ENCODE measurements around the gene ITPRID1. TPM values are rescaled to one million over a fixed set of nuclear protein-coding genes. Genes with fewer than 3 reads are reported as not detected.

The ITPRID1 gene
- total RNA-seq, 1 donor from 2014 or later = not detected

GRCh38 chr7:31476073-31476745 is 37.7 kb upstream of the ITPRID1 start:
- Histone ChIP-seq H3K27me3 (no peaks in the 10 kb centered on the region), H3K4me1 (no peaks in the 10 kb centered on the region), H3K4me3 (no peak overlapping the region), H3K27ac (no peak overlapping the region), H3K36me3 (no peaks in the 10 kb centered on the region), H3K9me3 (no peaks in the 10 kb centered on the region)
- DNase-seq (ENCODE audit: extremely low spot score in 2 of 2) = no peak
- intact Hi-C loops (cut with DNase I) = no loop called here
- TF ChIP-seq, protein P1, sequence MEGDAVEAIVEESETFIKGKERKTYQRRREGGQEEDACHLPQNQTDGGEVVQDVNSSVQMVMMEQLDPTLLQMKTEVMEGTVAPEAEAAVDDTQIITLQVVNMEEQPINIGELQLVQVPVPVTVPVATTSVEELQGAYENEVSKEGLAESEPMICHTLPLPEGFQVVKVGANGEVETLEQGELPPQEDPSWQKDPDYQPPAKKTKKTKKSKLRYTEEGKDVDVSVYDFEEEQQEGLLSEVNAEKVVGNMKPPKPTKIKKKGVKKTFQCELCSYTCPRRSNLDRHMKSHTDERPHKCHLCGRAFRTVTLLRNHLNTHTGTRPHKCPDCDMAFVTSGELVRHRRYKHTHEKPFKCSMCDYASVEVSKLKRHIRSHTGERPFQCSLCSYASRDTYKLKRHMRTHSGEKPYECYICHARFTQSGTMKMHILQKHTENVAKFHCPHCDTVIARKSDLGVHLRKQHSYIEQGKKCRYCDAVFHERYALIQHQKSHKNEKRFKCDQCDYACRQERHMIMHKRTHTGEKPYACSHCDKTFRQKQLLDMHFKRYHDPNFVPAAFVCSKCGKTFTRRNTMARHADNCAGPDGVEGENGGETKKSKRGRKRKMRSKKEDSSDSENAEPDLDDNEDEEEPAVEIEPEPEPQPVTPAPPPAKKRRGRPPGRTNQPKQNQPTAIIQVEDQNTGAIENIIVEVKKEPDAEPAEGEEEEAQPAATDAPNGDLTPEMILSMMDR (IDR thresholded peaks at IDR 0.05) = no peak
- TF ChIP-seq POLR2A (IDR thresholded peaks at IDR 0.05) (no peak), POLR2AphosphoS5 (IDR thresholded peaks at IDR 0.05; ENCODE audit: insufficient read depth in 1 of 2, low read depth in 1 of 2) (no peak)

DNA sequence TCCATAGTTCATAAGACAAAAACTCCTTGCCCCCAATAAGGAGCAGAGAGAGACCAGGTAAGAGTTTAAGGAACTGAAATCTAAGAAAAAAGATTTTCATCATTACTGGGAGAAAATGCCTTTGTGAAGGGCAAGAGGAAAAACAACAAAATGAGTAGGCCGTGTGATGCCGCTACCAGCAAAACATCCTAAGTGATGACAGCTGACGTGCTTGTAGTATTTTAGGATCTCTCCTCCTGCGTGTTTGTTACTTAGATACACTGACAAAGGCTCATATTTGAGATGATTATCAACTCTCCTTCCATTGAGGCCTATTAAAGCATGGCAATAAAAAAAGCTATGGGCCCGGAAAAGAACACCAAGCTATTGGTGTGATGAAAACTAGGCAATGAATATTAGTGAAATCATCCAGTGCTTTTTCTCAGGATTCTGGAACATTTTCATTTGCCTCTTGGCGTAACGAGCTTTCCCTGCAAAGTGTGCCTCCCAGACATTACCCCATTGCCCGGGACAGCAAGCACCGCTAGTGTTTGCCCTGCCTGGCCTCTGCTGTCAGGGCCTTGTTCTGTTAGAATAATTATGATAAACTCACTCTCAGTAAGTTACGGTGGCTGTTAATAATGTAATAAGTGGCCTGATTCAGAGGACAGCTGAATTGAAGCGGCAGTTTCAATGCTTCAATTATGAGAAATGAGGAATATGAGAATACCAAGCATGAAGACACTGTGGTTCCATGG is 36.8 kb upstream of the ITPRID1 start:
- DNase-seq (ENCODE audit: extremely low spot score in 2 of 2) = no peak
- no peaks in the 10 kb centered on the region for H3K4me1 ChIP-seq
- H3K27me3 ChIP-seq = no peaks in the 10 kb centered on the region
- no peaks in the 10 kb centered on the region for H3K9me3 ChIP-seq
- no peak overlapping the region for H3K4me3 ChIP-seq
- H3K27ac ChIP-seq = no peak overlapping the region
- TF ChIP-seq POLR2AphosphoS5 (IDR thresholded peaks at IDR 0.05; ENCODE audit: insufficient read depth in 1 of 2, low read depth in 1 of 2) = no peak
- no peak for TF ChIP-seq POLR2A (IDR thresholded peaks at IDR 0.05)
- TF ChIP-seq, protein P1 (IDR thresholded peaks at IDR 0.05) = no peak
- intact Hi-C loops (cut with DNase I) = no loop called here
- H3K36me3 ChIP-seq = no peaks in the 10 kb centered on the region

DNA sequence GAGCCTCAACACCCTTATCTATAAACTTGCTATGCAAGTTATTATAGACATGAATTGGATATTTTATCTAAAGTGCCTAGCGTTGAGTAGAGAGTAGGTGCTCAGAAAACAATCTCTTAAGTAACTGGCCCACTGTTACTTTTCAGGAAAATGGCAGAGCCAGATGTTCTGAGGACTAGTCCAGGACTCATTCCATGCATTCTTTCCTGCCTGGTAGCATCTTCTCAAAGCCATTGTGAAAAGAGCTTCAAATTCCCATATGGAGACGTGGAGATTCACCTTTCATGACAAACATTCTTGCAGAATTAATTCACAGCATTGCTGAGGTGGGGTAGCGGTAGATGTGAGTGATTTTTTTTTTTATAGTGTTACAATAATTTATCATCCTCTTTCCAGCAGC is 35.9 kb upstream of the ITPRID1 start:
- Histone ChIP-seq H3K27me3 (no peaks in the 10 kb centered on the region), H3K36me3 (no peaks in the 10 kb centered on the region), H3K4me3 (no peak overlapping the region), H3K9me3 (no peaks in the 10 kb centered on the region), H3K4me1 (no peaks in the 10 kb centered on the region), H3K27ac (no peak overlapping the region)
- TF ChIP-seq POLR2AphosphoS5 (IDR thresholded peaks at IDR 0.05; ENCODE audit: insufficient read depth in 1 of 2, low read depth in 1 of 2) (no peak), POLR2A (IDR thresholded peaks at IDR 0.05) (no peak)
- TF ChIP-seq, protein P1 (IDR thresholded peaks at IDR 0.05) = no peak
- intact Hi-C loops (cut with DNase I) = no loop called here
- DNase-seq (ENCODE audit: extremely low spot score in 2 of 2) = no peak

GRCh38 chr7:31478721-31479120 is 35.2 kb upstream of the ITPRID1 start:
- Histone ChIP-seq H3K27me3 (no peaks in the 10 kb centered on the region), H3K27ac (no peak overlapping the region), H3K36me3 (no peaks in the 10 kb centered on the region), H3K4me1 (no peaks in the 10 kb centered on the region), H3K9me3 (no peaks in the 10 kb centered on the region), H3K4me3 (no peak overlapping the region)
- no peak for TF ChIP-seq POLR2AphosphoS5 (IDR thresholded peaks at IDR 0.05; ENCODE audit: insufficient read depth in 1 of 2, low read depth in 1 of 2)
- TF ChIP-seq, protein P1 (IDR thresholded peaks at IDR 0.05) = no peak
- TF ChIP-seq POLR2A (IDR thresholded peaks at IDR 0.05) = no peak
- DNase-seq (ENCODE audit: extremely low spot score in 2 of 2) = no peak
- intact Hi-C loops (cut with DNase I) = no loop called here

DNA sequence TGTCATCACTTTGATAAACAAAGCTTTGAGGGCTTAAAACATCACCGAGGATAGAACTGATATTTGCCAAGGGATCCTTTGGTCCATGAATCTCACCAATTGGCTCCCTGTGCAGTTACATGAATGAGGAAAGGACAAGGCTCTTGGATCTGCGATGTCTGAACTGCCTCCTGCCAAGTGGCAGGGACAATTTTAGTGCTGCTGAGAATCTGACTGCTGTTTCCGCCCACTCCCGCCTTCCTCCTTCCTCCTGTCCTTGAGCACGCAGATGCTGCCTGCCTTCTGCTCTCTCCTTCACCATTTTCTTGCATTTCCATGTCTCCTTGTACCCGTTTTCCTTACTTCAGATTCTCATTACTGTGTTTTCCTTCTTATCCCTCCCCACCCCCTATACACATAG is 26.8 kb upstream of the ITPRID1 start:
- intact Hi-C loops (cut with DNase I) = no loop called here
- H3K27me3 ChIP-seq = no peaks in the 10 kb centered on the region
- no peak for TF ChIP-seq POLR2A (IDR thresholded peaks at IDR 0.05)
- H3K4me3 ChIP-seq = no peak overlapping the region
- no peak for DNase-seq (ENCODE audit: extremely low spot score in 2 of 2)
- H3K27ac ChIP-seq = no peak overlapping the region
- H3K9me3 ChIP-seq = no peaks in the 10 kb centered on the region
- no peaks in the 10 kb centered on the region for H3K4me1 ChIP-seq
- no peaks in the 10 kb centered on the region for H3K36me3 ChIP-seq

Data from vagina (tissue), 2 donors.